Measurements from ENCODE around the gene ANKDD1A. TPM values are rescaled to one million over a fixed set of nuclear protein-coding genes. Genes with fewer than 3 reads are reported as not detected.

The ANKDD1A gene
- total and polyA plus RNA-seq, 2 experiments from 2014 or later, result 6.7 to 9.3 TPM

- no peak for TF ChIP-seq STAT1 (IDR thresholded peaks at IDR 0.05; ENCODE audit: unreplicated experiment)
- TF ChIP-seq JUNB (IDR thresholded peaks at IDR 0.05; ENCODE audit: unreplicated experiment), result no peak
- no peak for TF ChIP-seq CREB1 (CRISPR knock-in tag; IDR thresholded peaks at IDR 0.05; ENCODE audit: low read depth)
- TF ChIP-seq ZNF114 (CRISPR knock-in tag; IDR thresholded peaks at IDR 0.05), result no peak
- TF ChIP-seq CTCF (conservative IDR thresholded peaks at IDR 0.05; ENCODE audit: low read depth in 2 of 2), result no peak
- TF ChIP-seq NANOG (IDR thresholded peaks at IDR 0.05; ENCODE audit: borderline replicate concordance), result no peak
These were observed 37.9 kb downstream of the ANKDD1A start (continued) for GRCh38 chr15:64949383-64950186.

- Mint-ChIP-seq H3K9me3 (peaks cover 45% of the 10 kb centered on the region), H3K4me1 (peaks cover 3% of the 10 kb centered on the region; the same call in 1 of the 3 replicates), H3K27ac (no peak overlapping the region), H3K4me3 (no peak overlapping the region), H3K36me3 (ENCODE audit: low read depth) (peaks cover 45% of the 10 kb centered on the region), H3K27me3 (ENCODE audit: insufficient read depth, low read depth, poor library complexity) (peaks cover 22% of the 10 kb centered on the region)
- Histone ChIP-seq H2AFZ (no peak overlapping the region), H4K20me1 (replicated peaks; ENCODE audit: insufficient read depth) (no peaks in the 10 kb centered on the region), H3F3A (replicated peaks; ENCODE audit: low read depth) (0 out of 2 replicates have a peak, but pooled peaks cover 4% of the 10 kb centered on the region), H3K27ac (ENCODE audit: low read depth) (no peak overlapping the region), H3K27me3 (ENCODE audit: insufficient read depth) (no peaks in the 10 kb centered on the region), H3K9me2 (ENCODE audit: insufficient read depth) (peaks cover 4% of the 10 kb centered on the region; the same call in 1 of the 2 replicates), H3K79me2 (replicated peaks; ENCODE audit: insufficient read depth) (no peaks in the 10 kb centered on the region), H3K4me1 (ENCODE audit: insufficient read depth) (no peaks in the 10 kb centered on the region), H3K4me2 (no peak overlapping the region), H3K4me3 (no peak overlapping the region), H3K36me3 (ENCODE audit: insufficient read depth) (peaks cover 7% of the 10 kb centered on the region; the same call in 1 of the 2 replicates)
- DNase-seq (ENCODE audit: low spot score) (no peak), ATAC-seq (no peak)
- no peak for TF ChIP-seq EZH2 (IDR thresholded peaks at IDR 0.05; ENCODE audit: low read depth, unreplicated experiment)
- TF ChIP-seq NANOG (IDR thresholded peaks at IDR 0.05; ENCODE audit: borderline replicate concordance), result no peak
- TF ChIP-seq JUNB (IDR thresholded peaks at IDR 0.05; ENCODE audit: unreplicated experiment), result no peak
- no peak for TF ChIP-seq POLR2AphosphoS5 (IDR thresholded peaks at IDR 0.05; ENCODE audit: low read depth)
- no peak for TF ChIP-seq ZNF462 (CRISPR knock-in tag; IDR thresholded peaks at IDR 0.05)
- no peak for TF ChIP-seq ZNF114 (CRISPR knock-in tag; IDR thresholded peaks at IDR 0.05)
- no peak for TF ChIP-seq CREB1 (CRISPR knock-in tag; IDR thresholded peaks at IDR 0.05; ENCODE audit: low read depth)
- TF ChIP-seq CTCF (conservative IDR thresholded peaks at IDR 0.05; ENCODE audit: low read depth in 2 of 2), result no peak
- no peak for TF ChIP-seq ZNF331 (CRISPR knock-in tag; IDR thresholded peaks at IDR 0.05; ENCODE audit: low read depth)
These were observed 39.2 kb downstream of the ANKDD1A start for GRCh38 chr15:64950888-64951287.

Measured in GM23338 (cell line).